NB4 (cell line): ENCODE data around the gene OPCML.

Experiments
- MAX ChIP-seq: IDR thresholded peaks from 2 replicates; pipeline ENCODE4 v1.6.1; 2011; ENCODE audit warnings: low read depth, low read length
- MYC ChIP-seq: IDR thresholded peaks from 2 replicates; pipeline ENCODE4 v1.6.1; 2011; ENCODE audit warnings: low read depth, low read length
- POLR2A ChIP-seq: IDR thresholded peaks from 2 replicates; pipeline ENCODE4 v1.6.1; 2011; ENCODE audit warnings: mild to moderate bottlenecking; ENCODE audit not compliant: insufficient read length; ENCODE audit errors: extremely low read depth
- TF ChIP-seq, protein P1 (sequence below): IDR thresholded peaks from one replicate; pipeline ENCODE4 v1.5.1; 2012; ENCODE audit warnings: low read depth, low read length

DNA sequence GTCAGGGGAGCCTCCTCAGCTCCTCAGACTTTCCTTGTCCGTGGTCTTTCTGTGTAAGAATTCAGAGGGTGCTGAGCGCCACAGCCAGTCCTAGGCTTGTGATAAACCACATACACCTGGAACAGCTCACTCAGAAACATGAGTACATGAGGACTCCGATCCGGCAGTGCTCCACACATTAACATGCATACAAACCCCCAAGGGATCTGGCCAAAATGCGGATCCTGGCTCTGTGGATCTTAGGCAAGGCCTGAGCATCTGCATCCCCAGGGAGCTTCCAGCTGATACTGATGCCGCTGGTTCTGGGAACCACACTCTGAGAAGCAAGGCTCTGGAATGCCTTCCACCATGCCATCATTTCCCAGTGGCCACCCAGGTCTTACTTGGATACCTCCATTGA, 20.6 kb upstream of the OPCML start:
- TF ChIP-seq, protein P1, sequence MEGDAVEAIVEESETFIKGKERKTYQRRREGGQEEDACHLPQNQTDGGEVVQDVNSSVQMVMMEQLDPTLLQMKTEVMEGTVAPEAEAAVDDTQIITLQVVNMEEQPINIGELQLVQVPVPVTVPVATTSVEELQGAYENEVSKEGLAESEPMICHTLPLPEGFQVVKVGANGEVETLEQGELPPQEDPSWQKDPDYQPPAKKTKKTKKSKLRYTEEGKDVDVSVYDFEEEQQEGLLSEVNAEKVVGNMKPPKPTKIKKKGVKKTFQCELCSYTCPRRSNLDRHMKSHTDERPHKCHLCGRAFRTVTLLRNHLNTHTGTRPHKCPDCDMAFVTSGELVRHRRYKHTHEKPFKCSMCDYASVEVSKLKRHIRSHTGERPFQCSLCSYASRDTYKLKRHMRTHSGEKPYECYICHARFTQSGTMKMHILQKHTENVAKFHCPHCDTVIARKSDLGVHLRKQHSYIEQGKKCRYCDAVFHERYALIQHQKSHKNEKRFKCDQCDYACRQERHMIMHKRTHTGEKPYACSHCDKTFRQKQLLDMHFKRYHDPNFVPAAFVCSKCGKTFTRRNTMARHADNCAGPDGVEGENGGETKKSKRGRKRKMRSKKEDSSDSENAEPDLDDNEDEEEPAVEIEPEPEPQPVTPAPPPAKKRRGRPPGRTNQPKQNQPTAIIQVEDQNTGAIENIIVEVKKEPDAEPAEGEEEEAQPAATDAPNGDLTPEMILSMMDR = no peak
- no peak for TF ChIP-seq POLR2A
- TF ChIP-seq MAX = no peak
- TF ChIP-seq MYC = no peak
